SH-SY5Y (cell line): ENCODE data around the gene PRELID3B.

Experiments
- GATA2 ChIP-seq: IDR thresholded peaks from 2 replicates; pipeline ENCODE4 v1.6.1; 2011; ENCODE audit warnings: mild to moderate bottlenecking, low read depth, low read length
- GATA3 ChIP-seq: IDR thresholded peaks from 2 replicates; pipeline ENCODE4 v1.6.1; 2011; ENCODE audit warnings: low read depth, mild to moderate bottlenecking, low read length, moderate library complexity

DNA sequence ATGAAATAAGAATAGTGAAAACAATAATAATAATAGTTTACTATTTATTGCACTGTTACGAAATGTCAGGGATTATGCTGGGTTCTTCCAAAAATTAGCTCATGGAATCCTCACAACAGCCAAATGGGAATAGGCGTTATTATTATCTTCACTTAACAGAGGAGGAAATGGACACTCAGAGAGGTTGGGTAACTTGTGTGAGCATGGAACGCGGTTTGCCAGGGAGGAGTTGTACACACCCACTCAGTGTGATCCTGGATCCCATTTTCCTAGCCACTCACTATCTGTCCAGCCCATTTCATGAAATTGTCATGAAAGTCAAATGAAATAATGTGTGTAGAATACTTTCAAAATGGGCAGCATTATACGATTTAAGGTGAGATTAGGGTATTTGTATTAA, 56.9 kb downstream of the PRELID3B start:
- no peak for TF ChIP-seq GATA3
- TF ChIP-seq GATA2: no peak
